ENCODE data around the gene LDAF1.

DNA sequence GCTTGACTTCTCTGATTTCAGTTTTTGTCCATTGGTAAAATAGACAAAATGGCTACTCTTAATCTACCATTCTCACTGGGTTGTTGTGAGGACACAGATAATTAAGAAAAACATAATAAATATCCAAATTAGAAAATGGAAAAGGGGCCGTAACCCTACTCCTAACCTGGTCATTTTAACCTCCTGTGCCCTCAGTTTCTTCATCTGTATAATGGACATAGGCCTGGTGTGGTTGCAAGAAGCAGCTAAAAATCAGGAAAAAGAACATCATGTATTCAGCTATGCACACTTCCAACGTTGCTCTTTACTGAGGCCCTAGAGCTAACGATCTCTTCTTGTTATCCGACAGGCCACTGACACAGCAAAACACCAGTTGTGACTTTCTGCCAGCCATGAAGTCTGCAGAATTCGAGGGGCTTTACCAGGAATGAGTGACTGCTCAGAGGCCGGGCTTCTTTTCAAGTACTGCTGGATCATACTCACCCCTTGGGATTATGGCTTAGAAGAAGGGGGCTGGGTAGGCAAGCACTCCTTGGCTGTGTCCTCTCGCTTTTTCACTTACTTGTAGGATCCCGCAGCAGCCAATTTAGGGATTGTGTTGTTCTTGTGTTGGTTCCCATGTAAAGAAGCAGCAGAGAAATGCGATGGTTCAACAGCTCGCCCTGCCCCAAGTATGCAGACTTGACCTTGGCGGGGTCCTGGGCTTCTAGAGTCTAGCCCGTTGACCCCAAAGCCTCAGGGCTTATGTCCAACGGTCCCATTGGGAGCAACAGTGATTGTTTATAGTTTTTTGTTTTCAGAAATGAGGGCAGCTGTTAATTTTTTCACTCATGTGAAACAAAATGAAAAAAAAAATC lies 20.9 kb downstream of the LDAF1 start:
- TF ChIP-seq GATA2 (IDR thresholded peaks at IDR 0.05; ENCODE audit: low read depth, low read length), result no peak
- TF ChIP-seq GATA3 (IDR thresholded peaks at IDR 0.05; ENCODE audit: low read depth, low read length), result no peak
